HG03045 (cell line): Measurements from ENCODE around the gene MICB.
"Not testable (repeated sequence)": the region's sequence is repeated elsewhere in the genome, so short reads cannot be mapped to it uniquely, and the experiment has no call there.

Experiments used
- ATAC-seq: cut with Tn5 transposase; IDR thresholded peaks from one replicate; pipeline ENCODE4 v1.9.1; 2021; ENCODE audit warnings: mild to moderate bottlenecking, moderate library complexity; ENCODE audit not compliant: unreplicated experiment

MICB gene

GRCh38 chr6:31473780-31474761 is 23.9 kb upstream of the MICB start:
- no peak for ATAC-seq

- no peak for ATAC-seq
Measured at GRCh38 chr6:31474871-31475286, 23.1 kb upstream of the MICB start.

- no peak for ATAC-seq
Measured at GRCh38 chr6:31476515-31477139, 21.3 kb upstream of the MICB start.

GRCh38 chr6:31477521-31477920 is 20.4 kb upstream of the MICB start:
- no peak for ATAC-seq

GRCh38 chr6:31478186-31478950 is 19.6 kb upstream of the MICB start:
- no peak for ATAC-seq

- ATAC-seq = no peak
Measured at GRCh38 chr6:31479151-31479932, 18.6 kb upstream of the MICB start.

GRCh38 chr6:31479933-31480535 is 17.9 kb upstream of the MICB start:
- no peak for ATAC-seq

GRCh38 chr6:31480574-31480973 is 17.4 kb upstream of the MICB start:
- no peak for ATAC-seq

- ATAC-seq = no peak
Measured at GRCh38 chr6:31483392-31483791, 14.6 kb upstream of the MICB start.

GRCh38 chr6:31485055-31485454 is 12.9 kb upstream of the MICB start:
- no peak for ATAC-seq

- not testable (repeated sequence) for ATAC-seq
Measured at GRCh38 chr6:31486065-31486837, 11.7 kb upstream of the MICB start.

- not testable (repeated sequence) for ATAC-seq
Measured at GRCh38 chr6:31487674-31488073, 10.3 kb upstream of the MICB start.

GRCh38 chr6:31489086-31489485 is 8.9 kb upstream of the MICB start:
- ATAC-seq = no peak

- no peak for ATAC-seq
Measured at GRCh38 chr6:31490115-31490873, 7.7 kb upstream of the MICB start.

GRCh38 chr6:31493550-31493874 is 4.4 kb upstream of the MICB start:
- ATAC-seq = not testable (repeated sequence)

GRCh38 chr6:31493875-31494694 is 3.9 kb upstream of the MICB start:
- peak; percentile 32 for ATAC-seq

GRCh38 chr6:31495580-31495979 is 2.4 kb upstream of the MICB start:
- ATAC-seq = no peak

- ATAC-seq = not testable (repeated sequence)
Measured at GRCh38 chr6:31496826-31497225, 1.1 kb upstream of the MICB start.
